IMR-90 (cell line): ENCODE data around the gene MAGI2. TPM values are rescaled to one million over a fixed set of nuclear protein-coding genes. Genes with fewer than 3 reads are reported as not detected.
A peak's percentile ranks its signal among the peaks of the same experiment; 100 is the strongest.

Experiments
- ATAC-seq: fragments of 200-7000 bp; cut with Tn5 transposase; 2 replicates; pipeline ENCODE4 v1.9.1; 2020; ENCODE audit warnings: low read depth, mild to moderate bottlenecking, moderate library complexity
- BruUV-seq: library from RNA; stranded (reverse); fragments of 400-500 nt; replicated peaks from 2 replicates; lab custom pipeline; 2021; lab: Mats Ljungman, UMichigan
- CTCF ChIA-PET: fragments of 300-600 bp; formaldehyde crosslinking; extraction: SDS; loops from one replicate; lab custom pipeline; 2021; ENCODE audit warnings: antibody characterized with exemption; lab: Yijun Ruan, JAX
- POLR2A ChIA-PET: fragments of 300-600 bp; sonication (Branson Sonifier 250); formaldehyde crosslinking; loops from one replicate; lab custom pipeline; 2022; ENCODE audit warnings: antibody characterized with exemption; ENCODE audit not compliant: unreplicated experiment; lab: Charles Lee
- DNase-seq: peaks from one replicate; pipeline ENCODE4 v3.0.0; 2013
- H2AFZ ChIP-seq: replicated peaks from 2 replicates; pipeline ENCODE3; 2013; ENCODE audit warnings: low read length, mild to moderate bottlenecking; ENCODE audit not compliant: poor library complexity
- H2AK5ac ChIP-seq: 2 replicates; pipeline ENCODE4 v1.6.1; 2013; ENCODE audit warnings: low read depth, low read length, inconsistent platforms
- H2AK9ac ChIP-seq: replicated peaks from 2 replicates; pipeline ENCODE3; 2013; ENCODE audit warnings: mild to moderate bottlenecking, low read depth, low read length, moderate library complexity; ENCODE audit not compliant: poor library complexity
- H2BK120ac ChIP-seq: 2 replicates; pipeline ENCODE4 v1.6.1; 2013; ENCODE audit warnings: low read depth, low read length, inconsistent platforms
- H2BK15ac ChIP-seq: 3 replicates; pipeline ENCODE4 v1.6.1; 2013; ENCODE audit warnings: low read depth, low read length, inconsistent platforms
- H2BK20ac ChIP-seq: 2 replicates; pipeline ENCODE4 v1.6.1; 2013; ENCODE audit warnings: low read depth, mild to moderate bottlenecking, inconsistent platforms, low read length, moderate library complexity
- H2BK5ac ChIP-seq: 2 replicates; pipeline ENCODE4 v1.6.1; 2013; ENCODE audit warnings: mild to moderate bottlenecking, low read depth, low read length, inconsistent platforms; ENCODE audit not compliant: poor library complexity, severe bottlenecking
- H3K14ac ChIP-seq: replicated peaks from 2 replicates; pipeline ENCODE4 v1.6.1; 2013; ENCODE audit warnings: low read depth, low read length, inconsistent platforms
- H3K18ac ChIP-seq: 2 replicates; pipeline ENCODE4 v1.6.1; 2013; ENCODE audit warnings: low read depth, low read length, control low read depth
- H3K23ac ChIP-seq: 2 replicates; pipeline ENCODE4 v1.6.1; 2013; ENCODE audit warnings: low read depth, low read length, inconsistent platforms
- H3K27ac ChIP-seq: 2 replicates; pipeline ENCODE4 v1.5.1; 2013; ENCODE audit warnings: mild to moderate bottlenecking, control low read depth, low read length; ENCODE audit not compliant: insufficient read depth
- H3K27me3 ChIP-seq: 2 replicates; pipeline ENCODE4 v1.6.1; 2013; ENCODE audit warnings: low read length; ENCODE audit not compliant: control insufficient read depth, insufficient read depth
- H3K36me3 ChIP-seq: 2 replicates; pipeline ENCODE4 v1.6.1; 2013; ENCODE audit warnings: low read length, mixed read lengths; ENCODE audit not compliant: control insufficient read depth, insufficient read depth
- H3K4ac ChIP-seq: 2 replicates; pipeline ENCODE4 v1.6.1; 2013; ENCODE audit warnings: low read depth, low read length, inconsistent platforms
- H3K4me1 ChIP-seq: 2 replicates; pipeline ENCODE4 v1.6.1; 2013; ENCODE audit warnings: low read length, mixed read lengths; ENCODE audit not compliant: control insufficient read depth, insufficient read depth
- H3K4me2 ChIP-seq: 2 replicates; pipeline ENCODE4 v1.6.1; 2013; ENCODE audit warnings: low read depth, mild to moderate bottlenecking, control low read depth, low read length, moderate library complexity
- H3K4me3 ChIP-seq: 2 replicates; pipeline ENCODE4 v1.5.1; 2013; ENCODE audit warnings: low read depth, mild to moderate bottlenecking, control low read depth, low read length, moderate library complexity; ENCODE audit not compliant: insufficient read depth
- H3K56ac ChIP-seq: 2 replicates; pipeline ENCODE4 v1.6.1; 2013; ENCODE audit warnings: low read length, inconsistent platforms; ENCODE audit not compliant: insufficient read depth; ENCODE audit errors: extremely low read depth
- H3K79me1 ChIP-seq, 2 experiments: 2 replicates each; pipeline ENCODE4 v1.6.1; 2013; ENCODE audit warnings: low read length in 2 of 2, inconsistent platforms in 1 of 2, low read depth in 1 of 2
- H3K9ac ChIP-seq: 2 replicates; pipeline ENCODE4 v1.6.1; 2013; ENCODE audit warnings: low read depth, low read length, control low read depth
- H3K9me1 ChIP-seq: 2 replicates; pipeline ENCODE4 v1.6.1; 2013; ENCODE audit warnings: low read length, inconsistent platforms; ENCODE audit not compliant: insufficient read depth
- H3K9me3 ChIP-seq: 2 replicates; pipeline ENCODE4 v1.6.1; 2013; ENCODE audit warnings: low read length; ENCODE audit not compliant: control insufficient read depth, insufficient read depth
- H4K20me1 ChIP-seq: 2 replicates; pipeline ENCODE4 v1.6.1; 2013; ENCODE audit warnings: low read length, inconsistent platforms; ENCODE audit not compliant: insufficient read depth
- H4K5ac ChIP-seq: 2 replicates; pipeline ENCODE4 v1.6.1; 2013; ENCODE audit warnings: mild to moderate bottlenecking, low read depth, low read length, control low read depth
- H4K8ac ChIP-seq, 2 experiments: 2 replicates each; pipeline ENCODE4 v1.6.1; 2013; ENCODE audit warnings: low read depth in 2 of 2, low read length in 2 of 2, control low read depth in 1 of 2, inconsistent platforms in 1 of 2
- H4K91ac ChIP-seq: 2 replicates; pipeline ENCODE4 v1.6.1; 2013; ENCODE audit warnings: low read depth, low read length, inconsistent platforms; ENCODE audit not compliant: insufficient read depth
- BHLHE40 ChIP-seq: fragments of 150-350 bp; IDR thresholded peaks from 2 replicates; pipeline ENCODE4 v1.6.1; 2016; ENCODE audit warnings: mild to moderate bottlenecking, low read depth, low read length
- CEBPB ChIP-seq: IDR thresholded peaks from 2 replicates; pipeline ENCODE4 v1.6.1; 2012; ENCODE audit warnings: low read depth, low read length, improper control_type of control experiment
- CHD1 ChIP-seq: IDR thresholded peaks from 2 replicates; pipeline ENCODE4 v1.6.1; 2012; ENCODE audit warnings: low read depth, low read length, improper control_type of control experiment
- CTCF ChIP-seq: conservative IDR thresholded peaks from 2 replicates; pipeline ENCODE4 v1.5.1; 2012; ENCODE audit warnings: mild to moderate bottlenecking, low read depth, low read length, improper control_type of control experiment
- ELK1 ChIP-seq: fragments of 150-350 bp; IDR thresholded peaks from 2 replicates; pipeline ENCODE4 v1.6.1; 2016; ENCODE audit warnings: low read depth, mild to moderate bottlenecking, low read length, moderate library complexity, borderline replicate concordance
- FOS ChIP-seq: fragments of 150-350 bp; IDR thresholded peaks from 2 replicates; pipeline ENCODE4 v1.6.1; 2016; ENCODE audit warnings: low read depth, low read length
- MAFK ChIP-seq: IDR thresholded peaks from 2 replicates; pipeline ENCODE4 v1.6.1; 2012; ENCODE audit warnings: low read depth, low read length, improper control_type of control experiment
- MAZ ChIP-seq: IDR thresholded peaks from 2 replicates; pipeline ENCODE4 v1.6.1; 2012; ENCODE audit warnings: low read depth, mild to moderate bottlenecking, low read length, improper control_type of control experiment, moderate library complexity, borderline replicate concordance
- MXI1 ChIP-seq: IDR thresholded peaks from 2 replicates; pipeline ENCODE4 v1.6.1; 2012; ENCODE audit warnings: low read depth, mild to moderate bottlenecking, low read length, moderate library complexity, borderline replicate concordance
- NFE2L2 ChIP-seq: fragments of 150-350 bp; IDR thresholded peaks from 2 replicates; pipeline ENCODE4 v1.6.1; 2016; ENCODE audit warnings: low read depth, mild to moderate bottlenecking, low read length
- POLR2A ChIP-seq: IDR thresholded peaks from 2 replicates; pipeline ENCODE4 v1.6.1; 2012; ENCODE audit warnings: mild to moderate bottlenecking, low read depth, low read length
- RAD21 ChIP-seq: IDR thresholded peaks from 2 replicates; pipeline ENCODE4 v1.6.1; 2012; ENCODE audit warnings: low read length, improper control_type of control experiment
- RCOR1 ChIP-seq: IDR thresholded peaks from 2 replicates; pipeline ENCODE4 v1.6.1; 2012; ENCODE audit warnings: mild to moderate bottlenecking, low read length, improper control_type of control experiment; ENCODE audit not compliant: insufficient replicate concordance
- RFX5 ChIP-seq: IDR thresholded peaks from 2 replicates; pipeline ENCODE4 v1.8.0; 2012; ENCODE audit warnings: low read depth, mild to moderate bottlenecking, low read length, moderate library complexity
- SMC3 ChIP-seq: fragments of 150-350 bp; IDR thresholded peaks from 2 replicates; pipeline ENCODE4 v1.6.1; 2016; ENCODE audit warnings: low read depth, mild to moderate bottlenecking, antibody characterized with exemption, low read length, moderate library complexity
- USF2 ChIP-seq: fragments of 150-350 bp; IDR thresholded peaks from 2 replicates; pipeline ENCODE4 v1.6.1; 2017; ENCODE audit warnings: mild to moderate bottlenecking, antibody characterized with exemption, low read length, low read depth
- WGBS, 2 experiments: methylation state at CpG; one replicate each; pipeline versions ENCODE4 v1.1.5 to v1.1.7; 2013; ENCODE audit warnings: missing lambda C conversion rate in 2 of 2; ENCODE audit not compliant: insufficient read length in 1 of 2; ENCODE audit errors: extremely low coverage in 2 of 2; 5-methylcytosine and 5-hydroxymethylcytosine counted together
- dilution Hi-C: fragments of 300-500 bp; cut with HindIII; formaldehyde crosslinking; loops from one replicate; pipeline ENCODE4 v1.14.3; 2018; ENCODE audit warnings: low sequenced_read_pairs; ENCODE audit not compliant: unreplicated experiment
- in situ Hi-C: fragments of 300-500 bp; cut with MboI; formaldehyde crosslinking; loops from 3 replicates; pipeline ENCODE4 v1.14.3; 2019; ENCODE audit warnings: low sequenced_read_pairs, inconsistent platforms, mixed read lengths
- intact Hi-C: fragments of 100-400 bp; cut with micrococcal nuclease; formaldehyde crosslinking; loops from 2 replicates; pipeline ENCODE4 v1.10.0; 2022
- polyA plus RNA-seq, 3 experiments: library from polyadenylated mRNA; depleted of rRNA; stranded (reverse); fragments of >200 nt; gene quantifications; 2 replicates each; pipeline ENCODE4 v1.2.3, GENCODE V29; 2012; ENCODE audit warnings: low replicate concordance in 1 of 3
- total RNA-seq: library from RNA; depleted of rRNA; stranded (reverse); fragments of >200 nt; gene quantifications from 2 replicates; pipeline ENCODE4 v1.2.3, GENCODE V29; 2012

Gene MAGI2
- total and polyA plus RNA-seq, 2 of the 4 experiments (the other 2 are of a cell fraction), result 2.5 to 17.9 TPM

GRCh38 chr7:78510580-78511188 lies 942.8 kb downstream of the MAGI2 start:
- H2AFZ ChIP-seq, result no peak overlapping the region
- no peak overlapping the region for H4K91ac ChIP-seq
- BruUV-seq, result no TSS peak
- H3K23ac ChIP-seq, result no peak overlapping the region
- POLR2A ChIA-PET, result no interaction called here
- ATAC-seq, result peak; percentile 82
- no peaks in the 10 kb centered on the region for H3K9me3 ChIP-seq
- no peak overlapping the region for H2BK120ac ChIP-seq
- intact Hi-C loops (loop anchor here (1.0 to 5.0 kb wide), 5 partner anchors 376 to 772 kb away; no protein-coding TSS in a partner anchor), dilution Hi-C loops (no loop called here), in situ Hi-C loops (loop anchor here (10.0 kb wide), 2 partner anchors 414 to 664 kb away; no protein-coding TSS in a partner anchor)
- no peak overlapping the region for H3K56ac ChIP-seq
- H3K79me1 ChIP-seq, result no peaks in the 10 kb centered on the region
- no peaks in the 10 kb centered on the region for H4K20me1 ChIP-seq
- H2AK9ac ChIP-seq, result no peak overlapping the region
- H3K9ac ChIP-seq, result no peak overlapping the region
- no peaks in the 10 kb centered on the region for H3K36me3 ChIP-seq
- DNase-seq, result peak; percentile 67
- H3K4ac ChIP-seq, result no peak overlapping the region
- no peaks in the 10 kb centered on the region for H3K9me1 ChIP-seq
- no CpG with 5 or more reads among the region's 2 CpGs for WGBS, 2 experiments
- H3K14ac ChIP-seq, result no peak overlapping the region
- H4K5ac ChIP-seq, result no peak overlapping the region
- no peak overlapping the region for H3K4me3 ChIP-seq
- no peak overlapping the region for H3K4me2 ChIP-seq
- no peak overlapping the region for H3K27ac ChIP-seq
- H2BK20ac ChIP-seq, result no peak overlapping the region; the same call in 1 of the 2 replicates
- no peak overlapping the region for H4K8ac ChIP-seq
- H2AK5ac ChIP-seq, result no peak overlapping the region
- no peaks in the 10 kb centered on the region for H3K4me1 ChIP-seq
- H3K18ac ChIP-seq, result no peak overlapping the region
- no peaks in the 10 kb centered on the region for H3K27me3 ChIP-seq
- TF ChIP-seq RFX5 (no peak), CEBPB (no peak), MAFK (no peak), RAD21 (peak; percentile 88), RCOR1 (no peak), ELK1 (no peak), SMC3 (peak; percentile 90), POLR2A (no peak), BHLHE40 (no peak), MXI1 (no peak), MAZ (no peak), USF2 (no peak), FOS (no peak), CTCF (peak; percentile 79), NFE2L2 (no peak), CHD1 (no peak)
- CTCF ChIA-PET, result interaction anchor here (0.6 to 1.5 kb wide), 4 partner anchors 419 to 1534 kb away, joined by 3 to 6 read pairs (median 3); no protein-coding TSS in a partner anchor
- no peak overlapping the region for H2BK5ac ChIP-seq
- no peak overlapping the region for H2BK15ac ChIP-seq
